H1 (cell line): ENCODE results near the gene ARMC9. TPM values are rescaled to one million over a fixed set of nuclear protein-coding genes. Genes with fewer than 3 reads are reported as not detected.

Source experiments
- CTCF ChIA-PET: fragments of 300-600 bp; sonication (Branson Sonifier 250); formaldehyde crosslinking; loops from one replicate; lab custom pipeline; 2021; ENCODE audit not compliant: partially characterized antibody; lab: Charles Lee
- POLR2A ChIA-PET: fragments of 300-600 bp; sonication (Branson Sonifier 250); formaldehyde crosslinking; loops from one replicate; lab custom pipeline; 2021; ENCODE audit warnings: inconsistent platforms; ENCODE audit not compliant: partially characterized antibody; lab: Charles Lee
- DNase-seq, 2 experiments: peaks; one replicate each; pipeline versions ENCODE4 v3.0.0 to v3.0.0-alpha.2; 2010 to 2022; ENCODE audit warnings: low spot score in 2 of 2, low read depth in 1 of 2, mixed read lengths in 1 of 2
- FAIRE-seq: peaks from 2 replicates; lab custom pipeline; 2011; peaks lifted over from hg19 to GRCh38; lab: Jason Lieb, UNC
- H2AFZ ChIP-seq: 2 replicates; pipeline ENCODE4 v1.8.1; 2012; ENCODE audit warnings: low read length, inconsistent platforms
- H2AK5ac ChIP-seq: 2 replicates; pipeline ENCODE4 v1.6.1; 2013; ENCODE audit warnings: low read depth, low read length
- H2BK120ac ChIP-seq: replicated peaks from 2 replicates; pipeline ENCODE3; 2013; ENCODE audit warnings: low read depth, low read length, inconsistent platforms
- H2BK12ac ChIP-seq: 2 replicates; pipeline ENCODE4 v1.6.1; 2013; ENCODE audit warnings: low read depth, low read length
- H2BK15ac ChIP-seq: 2 replicates; pipeline ENCODE4 v1.6.1; 2013; ENCODE audit warnings: low read length
- H2BK20ac ChIP-seq: 2 replicates; pipeline ENCODE4 v1.6.1; 2013; ENCODE audit warnings: low read length
- H2BK5ac ChIP-seq: 2 replicates; pipeline ENCODE4 v1.6.1; 2013; ENCODE audit warnings: low read depth, low read length
- H3K14ac ChIP-seq: 2 replicates; pipeline ENCODE4 v1.6.1; 2013; ENCODE audit warnings: inconsistent platforms; ENCODE audit not compliant: insufficient read length
- H3K18ac ChIP-seq: 2 replicates; pipeline ENCODE4 v1.6.1; 2013; ENCODE audit warnings: low read length; ENCODE audit errors: extremely low read depth
- H3K23ac ChIP-seq: 2 replicates; pipeline ENCODE4 v1.6.1; 2013; ENCODE audit warnings: inconsistent platforms; ENCODE audit not compliant: insufficient read length
- H3K23me2 ChIP-seq: 2 replicates; pipeline ENCODE4 v1.6.1; 2013; ENCODE audit warnings: low read depth, low read length
- H3K27ac ChIP-seq: 2 replicates; pipeline ENCODE4 v1.6.1; 2011; ENCODE audit warnings: low read depth, low read length, inconsistent platforms
- H3K27me3 ChIP-seq, 4 experiments: replicated peaks in 1 of 4; 1 replicate in 1 of 4; 2 replicates in 3 of 4; pipeline versions ENCODE4 v1.6.1 to v1.8.1; 2011 to 2013; ENCODE audit warnings: low read length in 3 of 4, mild to moderate bottlenecking in 3 of 4, inconsistent platforms in 2 of 4, mixed read lengths in 2 of 4, moderate library complexity in 1 of 4; ENCODE audit not compliant: control insufficient read depth in 3 of 4, insufficient read depth in 3 of 4; ENCODE audit errors: extremely low read depth in 1 of 4
- H3K36me3 ChIP-seq, 4 experiments: 2 replicates each; pipeline versions ENCODE4 v1.6.1 to v1.8.1; 2011 to 2013; ENCODE audit warnings: mild to moderate bottlenecking in 4 of 4, low read length in 3 of 4, moderate library complexity in 2 of 4, control low read depth in 1 of 4, inconsistent platforms in 1 of 4; ENCODE audit not compliant: insufficient read depth in 4 of 4, control insufficient read depth in 2 of 4
- H3K4ac ChIP-seq: replicated peaks from 2 replicates; pipeline ENCODE3; 2013; ENCODE audit warnings: low read length, low read depth, mixed read lengths, inconsistent platforms; ENCODE audit not compliant: insufficient read length
- H3K4me1 ChIP-seq, 4 experiments: replicated peaks in 1 of 4; 1 replicate in 1 of 4; 2 replicates in 3 of 4; pipeline versions ENCODE4 v1.6.1 to v1.8.1; 2011 to 2013; ENCODE audit warnings: low read length in 3 of 4, inconsistent platforms in 2 of 4, mixed read lengths in 1 of 4; ENCODE audit not compliant: insufficient read depth in 4 of 4, control insufficient read depth in 3 of 4
- H3K4me2 ChIP-seq, 2 experiments: 2 replicates each; pipeline versions ENCODE4 v1.6.1 to v1.8.1; 2011 to 2013; ENCODE audit warnings: low read depth in 2 of 2, low read length in 2 of 2, control low read depth in 1 of 2, inconsistent platforms in 1 of 2, mild to moderate bottlenecking in 1 of 2; ENCODE audit not compliant: insufficient read depth in 1 of 2
- H3K4me3 ChIP-seq, 4 experiments: fragments of 200-600, 300-600 bp in 1 of 4; sonication (generic), shearing (Covaris generic), sonication (Bioruptor Twin) in 1 of 4; 2 replicates each; pipeline versions ENCODE4 v1.5.1 to v1.8.1; 2011 to 2016; ENCODE audit warnings: low read length in 4 of 4, low read depth in 3 of 4, control low read depth in 2 of 4, inconsistent platforms in 2 of 4, mild to moderate bottlenecking in 2 of 4, mixed read lengths in 1 of 4, moderate library complexity in 1 of 4; ENCODE audit not compliant: insufficient read depth in 2 of 4; ENCODE audit errors: extremely low read depth in 1 of 4
- H3K56ac ChIP-seq: replicated peaks from 2 replicates; pipeline ENCODE3; 2013; ENCODE audit warnings: low read depth, mild to moderate bottlenecking, mixed read lengths, low read length, inconsistent platforms; ENCODE audit not compliant: insufficient read length
- H3K79me1 ChIP-seq: 2 replicates; pipeline ENCODE4 v1.6.1; 2013; ENCODE audit warnings: low read depth, low read length, control low read depth
- H3K79me2 ChIP-seq, 2 experiments: 2 replicates each; pipeline versions ENCODE4 v1.6.1 to v1.8.1; 2012 to 2013; ENCODE audit warnings: low read length in 2 of 2, mild to moderate bottlenecking in 2 of 2, inconsistent platforms in 1 of 2; ENCODE audit not compliant: insufficient read depth in 2 of 2, control insufficient read depth in 1 of 2
- H3K9ac ChIP-seq, 4 experiments: replicated peaks in 1 of 4; 1 replicate in 1 of 4; 2 replicates in 3 of 4; pipeline versions ENCODE4 v1.6.1 to v1.8.1; 2011 to 2013; ENCODE audit warnings: low read depth in 3 of 4, low read length in 3 of 4, control low read depth in 2 of 4, mild to moderate bottlenecking in 2 of 4, moderate library complexity in 2 of 4, inconsistent platforms in 1 of 4; ENCODE audit errors: extremely low read depth in 1 of 4
- H3K9me3 ChIP-seq, 2 experiments: 2 replicates each; pipeline versions ENCODE4 v1.6.1 to v1.8.1; 2012 to 2013; ENCODE audit warnings: mild to moderate bottlenecking in 2 of 2, moderate library complexity in 2 of 2, control low read depth in 1 of 2, inconsistent platforms in 1 of 2, low read depth in 1 of 2, low read length in 1 of 2, mixed read lengths in 1 of 2; ENCODE audit not compliant: insufficient read depth in 2 of 2
- H4K20me1 ChIP-seq, 2 experiments: replicated peaks in 1 of 2; 2 replicates each; pipeline versions ENCODE3 to v1.8.1; 2011 to 2013; ENCODE audit warnings: inconsistent platforms in 2 of 2, low read length in 2 of 2, mild to moderate bottlenecking in 1 of 2; ENCODE audit not compliant: insufficient read depth in 2 of 2, control insufficient read depth in 1 of 2
- H4K5ac ChIP-seq: 2 replicates; pipeline ENCODE4 v1.6.1; 2013; ENCODE audit warnings: low read length, low read depth, mixed read lengths, inconsistent platforms; ENCODE audit not compliant: insufficient read length
- H4K8ac ChIP-seq: 2 replicates; pipeline ENCODE4 v1.8.0; 2013; ENCODE audit warnings: mild to moderate bottlenecking, moderate library complexity, low read length, inconsistent platforms; ENCODE audit not compliant: insufficient read depth; ENCODE audit errors: extremely low read depth
- H4K91ac ChIP-seq: replicated peaks from 2 replicates; pipeline ENCODE3; 2013; ENCODE audit warnings: low read length, mixed read lengths, inconsistent platforms; ENCODE audit not compliant: insufficient read length
- CBX5 ChIP-seq: fragments of 300-800, 300-1000 bp; sonication (generic); IDR thresholded peaks from 2 replicates; pipeline ENCODE4 v1.7.1; 2016; ENCODE audit warnings: antibody characterized with exemption, low read length, low read depth
- TEAD4 ChIP-seq: IDR thresholded peaks from 2 replicates; pipeline ENCODE4 v1.6.1; 2012; ENCODE audit warnings: low read depth, low read length, inconsistent platforms, mixed read lengths
- WGBS, 2 experiments: shearing (Covaris generic) in 1 of 2; methylation state at CpG; one replicate each; pipeline versions ENCODE4 v1.1.6 to v1.1.7; 2013 to 2015; ENCODE audit warnings: low lambda C conversion rate in 2 of 2, mixed read lengths in 2 of 2, inconsistent platforms in 1 of 2, low coverage in 1 of 2, missing lambda C conversion rate in 1 of 2; ENCODE audit not compliant: insufficient replicate concordance in 2 of 2, insufficient coverage in 1 of 2, insufficient read length in 1 of 2; ENCODE audit errors: extremely low coverage in 1 of 2, missing lambda C conversion rate in 1 of 2; 5-methylcytosine and 5-hydroxymethylcytosine counted together
- polyA plus RNA-seq, 7 experiments: library from polyadenylated mRNA; depleted of rRNA in 3 of 7; stranded (reverse) in 5 of 7; unstranded in 2 of 7; fragments of >200 nt in 5 of 7; fragments of 200-250 nt in 2 of 7; gene quantifications; 1 replicate in 5 of 7; 2 replicates in 1 of 7; 4 replicates in 1 of 7; pipeline versions ENCODE4 v1.2.1 to v1.2.3, GENCODE V29; 2011 to 2013; ENCODE audit warnings: missing spikeins in 2 of 7, mixed read lengths in 2 of 7
- total RNA-seq: library from RNA; stranded (reverse); fragmentation: NEBNext Ultra II Directional; extraction: Animal tissue kit (Norgen Biotek cat#: 25700); gene quantifications from 2 replicates; pipeline ENCODE4 v1.2.1, GENCODE V29; 2021
- TF ChIP-seq, protein P1 (sequence below), 3 experiments: IDR thresholded peaks; 1 replicate in 2 of 3; 2 replicates in 1 of 3; pipeline versions ENCODE4 v1.5.1 to v1.6.1; 2011; ENCODE audit warnings: low read length in 3 of 3, mild to moderate bottlenecking in 3 of 3, inconsistent platforms in 2 of 3, low read depth in 1 of 3, moderate library complexity in 1 of 3; ENCODE audit not compliant: insufficient read depth in 1 of 3; ENCODE audit errors: control extremely low read depth in 1 of 3

The ARMC9 gene
- total and polyA plus RNA-seq, 2 of the 8 experiments (the other 6 are each of a cell fraction or from before 2014, with no cell fraction given) = 23.2 to 36.1 TPM

DNA sequence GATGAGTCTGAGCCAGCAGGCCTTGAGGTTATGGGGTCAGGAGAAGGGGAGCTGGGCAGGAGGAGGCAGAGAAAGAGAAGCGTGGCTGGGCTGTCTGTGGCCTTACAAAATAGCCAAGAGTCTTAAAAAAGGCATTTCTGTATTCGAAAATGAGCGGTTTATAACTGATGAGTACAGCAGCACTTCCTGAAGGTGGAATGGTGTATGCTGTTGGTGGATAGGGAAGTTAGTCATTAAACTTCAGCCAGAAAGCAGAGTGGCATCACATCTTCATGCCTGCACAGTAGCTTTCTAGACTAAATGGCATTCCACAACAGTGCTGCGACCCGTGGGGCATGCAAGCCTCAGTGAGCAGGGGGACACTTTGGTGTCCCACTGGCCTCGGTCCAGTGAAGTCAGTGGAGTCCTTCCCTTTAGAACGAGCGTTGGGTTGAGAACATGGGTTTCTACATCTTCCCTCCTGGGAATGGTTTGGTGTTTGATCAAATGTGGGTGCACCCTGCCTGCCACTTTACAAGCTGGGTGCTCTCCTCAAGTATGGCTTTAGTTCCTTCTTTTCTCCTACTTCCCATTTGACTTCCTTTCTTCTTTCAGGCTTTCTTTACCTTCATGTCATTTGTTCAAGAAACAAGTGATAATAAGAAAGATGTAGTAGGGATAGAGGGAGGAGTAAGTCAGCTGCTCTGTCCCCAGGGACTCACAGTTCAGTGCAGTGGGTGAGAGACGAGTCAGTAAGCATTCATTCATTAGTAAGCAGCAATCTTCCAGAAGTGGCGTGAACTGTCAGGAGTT, 96.3 kb downstream of the ARMC9 start:
- no peak overlapping the region for H3K4me3 ChIP-seq
- H3K23ac ChIP-seq = no peak overlapping the region
- H3K4ac ChIP-seq = no peak overlapping the region
- H3K27me3 ChIP-seq = no peaks in the 10 kb centered on the region
- no peaks in the 10 kb centered on the region for H3K79me2 ChIP-seq
- no peaks in the 10 kb centered on the region for H4K20me1 ChIP-seq
- no peak overlapping the region for H3K56ac ChIP-seq
- H3K79me1 ChIP-seq = no peaks in the 10 kb centered on the region
- no peak overlapping the region for H2AK5ac ChIP-seq
- H3K4me1 ChIP-seq = peaks cover 0 to 9% (median 3%) of the 10 kb centered on the region in 4 experiments; a peak in 2 of 7 replicates
- DNase-seq (no peak), FAIRE-seq (no peak)
- no peak overlapping the region for H4K5ac ChIP-seq
- H2BK15ac ChIP-seq = no peak overlapping the region
- 94% methylated on average over 10 of the region's 10 CpGs; no CpG with 5 or more reads in 1 of the 2 experiments for WGBS, 2 experiments
- no peak overlapping the region for H2BK12ac ChIP-seq
- no peak overlapping the region for H3K18ac ChIP-seq
- CTCF ChIA-PET = interaction anchor here (0.7 to 4.1 kb wide), 12 partner anchors 10 to 119 kb away, joined by 3 to 37 read pairs (median 4); partner anchors contain the start of gene B3GNT7
- H3K9me3 ChIP-seq = no peaks in the 10 kb centered on the region
- no peak overlapping the region for H3K9ac ChIP-seq
- H2BK120ac ChIP-seq = no peak overlapping the region
- TF ChIP-seq TEAD4 (no peak), CBX5 (no peak)
- TF ChIP-seq, protein P1, sequence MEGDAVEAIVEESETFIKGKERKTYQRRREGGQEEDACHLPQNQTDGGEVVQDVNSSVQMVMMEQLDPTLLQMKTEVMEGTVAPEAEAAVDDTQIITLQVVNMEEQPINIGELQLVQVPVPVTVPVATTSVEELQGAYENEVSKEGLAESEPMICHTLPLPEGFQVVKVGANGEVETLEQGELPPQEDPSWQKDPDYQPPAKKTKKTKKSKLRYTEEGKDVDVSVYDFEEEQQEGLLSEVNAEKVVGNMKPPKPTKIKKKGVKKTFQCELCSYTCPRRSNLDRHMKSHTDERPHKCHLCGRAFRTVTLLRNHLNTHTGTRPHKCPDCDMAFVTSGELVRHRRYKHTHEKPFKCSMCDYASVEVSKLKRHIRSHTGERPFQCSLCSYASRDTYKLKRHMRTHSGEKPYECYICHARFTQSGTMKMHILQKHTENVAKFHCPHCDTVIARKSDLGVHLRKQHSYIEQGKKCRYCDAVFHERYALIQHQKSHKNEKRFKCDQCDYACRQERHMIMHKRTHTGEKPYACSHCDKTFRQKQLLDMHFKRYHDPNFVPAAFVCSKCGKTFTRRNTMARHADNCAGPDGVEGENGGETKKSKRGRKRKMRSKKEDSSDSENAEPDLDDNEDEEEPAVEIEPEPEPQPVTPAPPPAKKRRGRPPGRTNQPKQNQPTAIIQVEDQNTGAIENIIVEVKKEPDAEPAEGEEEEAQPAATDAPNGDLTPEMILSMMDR (IDR thresholded peaks at IDR 0.05; ENCODE audit: control extremely low read depth in 1 of 3, insufficient read depth in 1 of 3, low read depth in 1 of 3, low read length in 3 of 3) = no peak
- TF ChIP-seq, all 59 proteins: peak for 0
- no peak overlapping the region for H2BK20ac ChIP-seq
- peaks cover 0 to 2% (median 0%) of the 10 kb centered on the region in 4 experiments; a peak in 1 of 8 replicates for H3K36me3 ChIP-seq
- no peak overlapping the region for H3K4me2 ChIP-seq
- H4K8ac ChIP-seq = no peak overlapping the region
- H3K14ac ChIP-seq = no peak overlapping the region
- H3K27ac ChIP-seq = no peak overlapping the region
- POLR2A ChIA-PET = interaction anchor here (0.9 to 1.7 kb wide), 2 partner anchors 116 to 159 kb away, joined by 3 to 5 read pairs; no protein-coding TSS in a partner anchor
- no peaks in the 10 kb centered on the region for H3K23me2 ChIP-seq
- H2AFZ ChIP-seq = no peak overlapping the region
- H4K91ac ChIP-seq = no peak overlapping the region
- no peak overlapping the region for H2BK5ac ChIP-seq
